Thoracic aorta (tissue), 2 donors: Measurements from ENCODE around the gene SEZ6L. TPM values are rescaled to one million over a fixed set of nuclear protein-coding genes. Genes with fewer than 3 reads are reported as not detected.

Experiments
- ATAC-seq: fragments of 150-250 bp; one replicate; pipeline ENCODE4 v1.8.0; 2017; ENCODE audit warnings: low read depth; ENCODE audit not compliant: insufficient number of reproducible peaks, low FRiP score
- DNase-seq: peaks from one replicate; pipeline ENCODE4 v3.0.0-alpha.2; 2020; ENCODE audit warnings: low spot score
- H3K27ac ChIP-seq, 2 donors: fragments of 200-600 bp; sonication (generic); 1 replicate in 1 of 2; 2 replicates in 1 of 2; pipeline ENCODE4 v1.5.1; 2016; ENCODE audit warnings: mild to moderate bottlenecking in 2 of 2, moderate library complexity in 2 of 2
- H3K27me3 ChIP-seq: fragments of 200-600 bp; sonication (generic); replicated peaks from 2 replicates; pipeline ENCODE4 v1.6.0; 2016; ENCODE audit warnings: mild to moderate bottlenecking; ENCODE audit not compliant: insufficient read depth
- H3K36me3 ChIP-seq: fragments of 200-600 bp; sonication (generic); one replicate; pipeline ENCODE4 v1.5.1; 2016
- H3K4me1 ChIP-seq, 2 donors: fragments of 200-600 bp; sonication (generic); 1 replicate in 1 of 2; 2 replicates in 1 of 2; pipeline versions ENCODE4 v1.5.1 to v1.6.0; 2016; ENCODE audit warnings: low read depth in 2 of 2, mild to moderate bottlenecking in 1 of 2; ENCODE audit not compliant: control insufficient read depth in 1 of 2
- H3K4me3 ChIP-seq: fragments of 200-600 bp; sonication (generic); 2 replicates; pipeline ENCODE4 v1.5.1; 2016; ENCODE audit warnings: mild to moderate bottlenecking
- H3K9me3 ChIP-seq: fragments of 200-600 bp; sonication (generic); 2 replicates; pipeline ENCODE4 v1.5.1; 2016
- total RNA-seq, 2 donors: library from RNA; depleted of rRNA; stranded (reverse); fragments of >200 nt; gene quantifications; one replicate each; pipeline versions ENCODE4 v1.1.0 to v1.2.3, GENCODE V29; 2016
- TF ChIP-seq, protein P1 (sequence below): fragments of 200-600 bp; sonication (generic); IDR thresholded peaks from one replicate; pipeline ENCODE4 v1.5.1; 2019; ENCODE audit warnings: antibody characterized with exemption

The SEZ6L gene
- total RNA-seq, 2 donors from 2014 or later, result 0.21 TPM; not detected in 1

- Histone ChIP-seq H3K9me3 (no peaks in the 10 kb centered on the region), H3K27me3 (no peaks in the 10 kb centered on the region), H3K4me3 (no peak overlapping the region), H3K27ac (no peak overlapping the region), H3K36me3 (no peaks in the 10 kb centered on the region), H3K4me1 (no peaks in the 10 kb centered on the region)
- no peak for ATAC-seq
- no peak for DNase-seq
- TF ChIP-seq, protein P1, sequence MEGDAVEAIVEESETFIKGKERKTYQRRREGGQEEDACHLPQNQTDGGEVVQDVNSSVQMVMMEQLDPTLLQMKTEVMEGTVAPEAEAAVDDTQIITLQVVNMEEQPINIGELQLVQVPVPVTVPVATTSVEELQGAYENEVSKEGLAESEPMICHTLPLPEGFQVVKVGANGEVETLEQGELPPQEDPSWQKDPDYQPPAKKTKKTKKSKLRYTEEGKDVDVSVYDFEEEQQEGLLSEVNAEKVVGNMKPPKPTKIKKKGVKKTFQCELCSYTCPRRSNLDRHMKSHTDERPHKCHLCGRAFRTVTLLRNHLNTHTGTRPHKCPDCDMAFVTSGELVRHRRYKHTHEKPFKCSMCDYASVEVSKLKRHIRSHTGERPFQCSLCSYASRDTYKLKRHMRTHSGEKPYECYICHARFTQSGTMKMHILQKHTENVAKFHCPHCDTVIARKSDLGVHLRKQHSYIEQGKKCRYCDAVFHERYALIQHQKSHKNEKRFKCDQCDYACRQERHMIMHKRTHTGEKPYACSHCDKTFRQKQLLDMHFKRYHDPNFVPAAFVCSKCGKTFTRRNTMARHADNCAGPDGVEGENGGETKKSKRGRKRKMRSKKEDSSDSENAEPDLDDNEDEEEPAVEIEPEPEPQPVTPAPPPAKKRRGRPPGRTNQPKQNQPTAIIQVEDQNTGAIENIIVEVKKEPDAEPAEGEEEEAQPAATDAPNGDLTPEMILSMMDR, result no peak
Observed at GRCh38 chr22:26391091-26391490, 221.8 kb downstream of the SEZ6L start.

GRCh38 chr22:26391623-26392022 is 222.4 kb downstream of the SEZ6L start:
- Histone ChIP-seq H3K4me1 (no peaks in the 10 kb centered on the region), H3K4me3 (no peak overlapping the region), H3K27ac (no peak overlapping the region), H3K36me3 (no peaks in the 10 kb centered on the region), H3K27me3 (no peaks in the 10 kb centered on the region), H3K9me3 (no peaks in the 10 kb centered on the region)
- TF ChIP-seq, protein P1, result no peak
- DNase-seq (no peak), ATAC-seq (no peak)

DNA sequence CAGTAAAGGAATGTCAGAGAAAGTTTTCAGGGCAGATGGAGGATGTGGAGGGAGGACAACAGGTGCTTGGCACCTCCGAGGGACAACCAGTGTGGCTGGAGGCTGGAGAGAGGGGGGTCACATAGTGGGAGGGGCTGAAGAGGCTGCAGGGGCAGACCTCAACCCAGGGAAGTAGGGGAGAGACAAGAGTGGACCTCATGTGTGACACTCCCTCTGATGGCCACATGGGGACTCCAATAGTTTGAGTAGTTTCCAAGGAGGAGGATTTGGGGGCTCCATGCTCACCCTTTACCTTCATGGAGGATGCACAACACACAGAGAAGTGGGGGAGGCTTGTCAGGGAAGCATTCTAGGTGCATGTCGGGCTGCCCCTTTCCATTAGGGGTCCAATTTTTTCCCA is 224.7 kb downstream of the SEZ6L start:
- H3K36me3 ChIP-seq, result no peaks in the 10 kb centered on the region
- no peaks in the 10 kb centered on the region for H3K27me3 ChIP-seq
- H3K4me1 ChIP-seq, result no peaks in the 10 kb centered on the region
- no peaks in the 10 kb centered on the region for H3K9me3 ChIP-seq
- TF ChIP-seq, protein P1, result no peak
- H3K27ac ChIP-seq, result no peak overlapping the region
- ATAC-seq, result no peak
- H3K4me3 ChIP-seq, result no peak overlapping the region
- DNase-seq, result no peak

DNA sequence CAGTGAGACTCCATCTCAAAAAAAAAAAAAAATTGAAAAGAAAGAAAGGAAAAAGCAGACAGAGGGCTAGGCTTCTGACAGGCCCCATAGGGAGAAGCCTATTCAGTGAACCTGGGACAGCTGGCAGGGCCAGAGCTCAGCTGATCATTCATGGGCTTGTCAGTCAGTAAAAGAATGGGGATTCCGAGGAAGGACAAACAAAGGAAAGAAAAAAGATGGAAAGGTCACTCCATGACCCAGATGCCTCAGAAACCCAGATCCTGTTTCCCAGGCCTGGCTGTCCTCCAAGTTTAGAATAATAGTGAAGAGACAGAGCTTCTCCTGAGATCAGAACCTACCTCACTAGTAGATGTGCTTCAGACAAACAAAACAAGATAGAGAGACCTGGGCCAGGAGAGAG is 225.5 kb downstream of the SEZ6L start:
- H3K9me3 ChIP-seq, result no peaks in the 10 kb centered on the region
- no peaks in the 10 kb centered on the region for H3K36me3 ChIP-seq
- TF ChIP-seq, protein P1, result no peak
- no peak overlapping the region for H3K27ac ChIP-seq
- ATAC-seq, result no peak
- no peaks in the 10 kb centered on the region for H3K27me3 ChIP-seq
- no peak overlapping the region for H3K4me3 ChIP-seq
- no peak for DNase-seq
- no peaks in the 10 kb centered on the region for H3K4me1 ChIP-seq

GRCh38 chr22:26395926-26396325 is 226.7 kb downstream of the SEZ6L start:
- Histone ChIP-seq H3K4me3 (no peak overlapping the region), H3K27me3 (no peaks in the 10 kb centered on the region), H3K9me3 (no peaks in the 10 kb centered on the region), H3K27ac (no peak overlapping the region), H3K36me3 (no peaks in the 10 kb centered on the region), H3K4me1 (no peaks in the 10 kb centered on the region)
- ATAC-seq (no peak), DNase-seq (no peak)
- TF ChIP-seq, protein P1, result no peak
